Fibroblast of the aortic adventitia (primary cell): ENCODE measurements around the gene MMD. TPM values are rescaled to one million over a fixed set of nuclear protein-coding genes. Genes with fewer than 3 reads are reported as not detected.
"Not testable (repeated sequence)": the region's sequence is repeated elsewhere in the genome, so short reads cannot be mapped to it uniquely, and the experiment has no call there.

Experiments used
- DNase-seq: peaks from one replicate; pipeline ENCODE4 v3.0.0-alpha.2; 2010; ENCODE audit warnings: low read depth
- H3K4me3 ChIP-seq: 2 replicates; pipeline ENCODE4 v1.5.1; 2011; ENCODE audit warnings: low read depth, mild to moderate bottlenecking, control low read depth, low read length, moderate library complexity
- CTCF ChIP-seq: IDR thresholded peaks from 2 replicates; pipeline ENCODE4 v1.5.1; 2011; ENCODE audit warnings: mild to moderate bottlenecking, low read length, control low read depth, inconsistent platforms; ENCODE audit not compliant: insufficient read depth
- total RNA-seq: library from RNA; depleted of rRNA; stranded (reverse); fragments of >200 nt; gene quantifications from 2 replicates; pipeline ENCODE4 v1.2.3, GENCODE V29; 2012; ENCODE audit warnings: low replicate concordance

Gene MMD
- total RNA-seq = 1.1 and 19.5 TPM in 2 replicates

- no peak for TF ChIP-seq CTCF
- peak within 1 kb of the TSS; percentile 88 for H3K4me3 ChIP-seq
- no peak for DNase-seq
Measured at GRCh38 chr17:55421179-55421934, at the start of gene MMD. Gene MMD (minus strand): TSS chr17:55421835. CDS start chr17:55421695, 140 bp downstream.

GRCh38 chr17:55466671-55467070, 45.0 kb upstream of the MMD start:
- TF ChIP-seq CTCF = no peak
- no peak overlapping the region for H3K4me3 ChIP-seq
- DNase-seq = no peak

GRCh38 chr17:55465771-55466170, 44.1 kb upstream of the MMD start:
- not testable (repeated sequence) for DNase-seq, H3K4me3 ChIP-seq

- no peak for TF ChIP-seq CTCF
- H3K4me3 ChIP-seq = no peak overlapping the region
- DNase-seq = no peak
Measured at GRCh38 chr17:55463600-55463999, 42.0 kb upstream of the MMD start.

GRCh38 chr17:55462711-55463110, 41.1 kb upstream of the MMD start:
- no peak overlapping the region for H3K4me3 ChIP-seq
- TF ChIP-seq CTCF = no peak
- DNase-seq = peak; percentile 19

- DNase-seq = no peak
- no peak overlapping the region for H3K4me3 ChIP-seq
- TF ChIP-seq CTCF = no peak
Measured at GRCh38 chr17:55462234-55462633, 40.6 kb upstream of the MMD start.

GRCh38 chr17:55458978-55459377, 37.3 kb upstream of the MMD start:
- TF ChIP-seq CTCF = no peak
- H3K4me3 ChIP-seq = no peak overlapping the region
- peak; percentile 66 for DNase-seq
